ENCODE data around the gene GRIP1. TPM values are rescaled to one million over a fixed set of nuclear protein-coding genes. Genes with fewer than 3 reads are reported as not detected.

Gene GRIP1
- total and polyA plus RNA-seq, 2 of the 4 experiments (the other 2 are of a cell fraction), result under 0.01 to 0.07 TPM

DNA sequence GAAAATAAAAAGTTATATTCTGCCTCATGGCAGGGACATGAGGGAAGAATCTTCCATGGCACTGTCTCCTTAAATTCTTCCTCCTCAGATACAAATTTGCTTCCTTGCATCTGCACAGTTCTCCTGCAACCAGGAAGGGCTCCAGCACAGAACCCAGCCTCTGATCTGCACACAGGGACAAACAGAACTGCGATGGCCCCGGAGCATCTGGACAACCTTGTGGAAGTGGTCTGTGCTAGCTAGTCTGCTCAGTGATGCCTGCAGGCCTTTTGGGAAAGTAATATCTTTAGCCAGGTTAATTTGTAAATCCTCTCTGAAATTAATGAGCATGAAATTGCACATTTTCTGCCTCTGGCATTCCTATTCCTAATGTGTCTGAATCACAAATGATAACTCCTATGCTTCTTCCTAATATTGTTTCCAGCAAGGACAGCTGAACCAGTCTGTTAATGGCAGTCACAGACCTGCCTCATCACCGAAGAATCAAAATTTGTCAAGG, 74.8 kb downstream of the GRIP1 start:
- no CpG with 5 or more reads among the region's 3 CpGs for WGBS, 2 experiments (ENCODE audit: extremely low coverage in 2 of 2, insufficient read length in 1 of 2)
- H3K27ac ChIP-seq (ENCODE audit: insufficient read depth, low read length), result no peak overlapping the region
- no peak overlapping the region for H3K4me3 ChIP-seq (ENCODE audit: insufficient read depth, low read depth, low read length)
- H3K14ac ChIP-seq (replicated peaks; ENCODE audit: low read depth, low read length), result no peak overlapping the region
- H2AK9ac ChIP-seq (replicated peaks; ENCODE audit: low read depth, low read length, poor library complexity), result no peak overlapping the region
- H3K9ac ChIP-seq (ENCODE audit: low read depth, low read length), result no peak overlapping the region
- no peak overlapping the region for H2BK15ac ChIP-seq (ENCODE audit: low read depth, low read length)
- no peaks in the 10 kb centered on the region for H4K20me1 ChIP-seq (ENCODE audit: insufficient read depth, low read length)
- intact Hi-C loops (cut with micrococcal nuclease), result no loop called here
- no TSS peak for BruUV-seq (replicated peaks)
- no peaks in the 10 kb centered on the region for H3K4me1 ChIP-seq (ENCODE audit: control insufficient read depth, insufficient read depth, low read length)
- CTCF ChIA-PET, result no interaction called here
- no peak overlapping the region for H4K8ac ChIP-seq (ENCODE audit: low read depth in 2 of 2, low read length in 2 of 2)
- no peak overlapping the region for H3K56ac ChIP-seq (ENCODE audit: extremely low read depth, insufficient read depth, low read length)
- H3K23ac ChIP-seq (ENCODE audit: low read depth, low read length), result no peak overlapping the region
- no peak overlapping the region for H3K4me2 ChIP-seq (ENCODE audit: low read depth, low read length)
- H3K18ac ChIP-seq (ENCODE audit: low read depth, low read length), result no peak overlapping the region
- no peak overlapping the region for H2AK5ac ChIP-seq (ENCODE audit: low read depth, low read length)
- H2AFZ ChIP-seq (replicated peaks; ENCODE audit: low read length, poor library complexity), result no peak overlapping the region
- in situ Hi-C loops (cut with MboI; ENCODE audit: low sequenced_read_pairs), result no loop called here
- H2BK120ac ChIP-seq (ENCODE audit: low read depth, low read length), result no peak overlapping the region
- no peak for ATAC-seq (ENCODE audit: low read depth)
- no peak overlapping the region for H2BK5ac ChIP-seq (ENCODE audit: low read depth, low read length, poor library complexity, severe bottlenecking)
- no peak for DNase-seq
- dilution Hi-C loops (cut with HindIII; ENCODE audit: low sequenced_read_pairs, unreplicated experiment), result no loop called here
- H2BK20ac ChIP-seq (ENCODE audit: low read depth, low read length), result no peak overlapping the region
- H3K36me3 ChIP-seq (ENCODE audit: control insufficient read depth, insufficient read depth, low read length), result no peaks in the 10 kb centered on the region
- no peak overlapping the region for H4K91ac ChIP-seq (ENCODE audit: insufficient read depth, low read depth, low read length)
- no peak overlapping the region for H3K4ac ChIP-seq (ENCODE audit: low read depth, low read length)
- no peaks in the 10 kb centered on the region for H3K9me3 ChIP-seq (ENCODE audit: control insufficient read depth, insufficient read depth, low read length)
- H4K5ac ChIP-seq (ENCODE audit: low read depth, low read length), result no peak overlapping the region
- no peaks in the 10 kb centered on the region for H3K79me1 ChIP-seq (ENCODE audit: low read depth in 1 of 2, low read length in 2 of 2)
- no peaks in the 10 kb centered on the region for H3K9me1 ChIP-seq (ENCODE audit: insufficient read depth, low read length)
- POLR2A ChIA-PET (ENCODE audit: unreplicated experiment), result no interaction called here
- no peak for TF ChIP-seq FOS (IDR thresholded peaks at IDR 0.05; ENCODE audit: low read depth, low read length)
- no peak for TF ChIP-seq SMC3 (IDR thresholded peaks at IDR 0.05; ENCODE audit: low read depth, low read length)
- TF ChIP-seq, protein P1, sequence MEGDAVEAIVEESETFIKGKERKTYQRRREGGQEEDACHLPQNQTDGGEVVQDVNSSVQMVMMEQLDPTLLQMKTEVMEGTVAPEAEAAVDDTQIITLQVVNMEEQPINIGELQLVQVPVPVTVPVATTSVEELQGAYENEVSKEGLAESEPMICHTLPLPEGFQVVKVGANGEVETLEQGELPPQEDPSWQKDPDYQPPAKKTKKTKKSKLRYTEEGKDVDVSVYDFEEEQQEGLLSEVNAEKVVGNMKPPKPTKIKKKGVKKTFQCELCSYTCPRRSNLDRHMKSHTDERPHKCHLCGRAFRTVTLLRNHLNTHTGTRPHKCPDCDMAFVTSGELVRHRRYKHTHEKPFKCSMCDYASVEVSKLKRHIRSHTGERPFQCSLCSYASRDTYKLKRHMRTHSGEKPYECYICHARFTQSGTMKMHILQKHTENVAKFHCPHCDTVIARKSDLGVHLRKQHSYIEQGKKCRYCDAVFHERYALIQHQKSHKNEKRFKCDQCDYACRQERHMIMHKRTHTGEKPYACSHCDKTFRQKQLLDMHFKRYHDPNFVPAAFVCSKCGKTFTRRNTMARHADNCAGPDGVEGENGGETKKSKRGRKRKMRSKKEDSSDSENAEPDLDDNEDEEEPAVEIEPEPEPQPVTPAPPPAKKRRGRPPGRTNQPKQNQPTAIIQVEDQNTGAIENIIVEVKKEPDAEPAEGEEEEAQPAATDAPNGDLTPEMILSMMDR (conservative IDR thresholded peaks at IDR 0.05; ENCODE audit: low read depth, low read length), result no peak
- no peak for TF ChIP-seq CEBPB (IDR thresholded peaks at IDR 0.05; ENCODE audit: low read depth, low read length)
- TF ChIP-seq BHLHE40 (IDR thresholded peaks at IDR 0.05; ENCODE audit: low read depth, low read length), result no peak
- TF ChIP-seq CHD1 (IDR thresholded peaks at IDR 0.05; ENCODE audit: low read depth, low read length), result no peak
- TF ChIP-seq MAZ (IDR thresholded peaks at IDR 0.05; ENCODE audit: borderline replicate concordance, low read depth, low read length), result no peak
- TF ChIP-seq MAFK (IDR thresholded peaks at IDR 0.05; ENCODE audit: low read depth, low read length), result no peak
- TF ChIP-seq ELK1 (IDR thresholded peaks at IDR 0.05; ENCODE audit: borderline replicate concordance, low read depth, low read length), result no peak
- TF ChIP-seq, protein P2, sequence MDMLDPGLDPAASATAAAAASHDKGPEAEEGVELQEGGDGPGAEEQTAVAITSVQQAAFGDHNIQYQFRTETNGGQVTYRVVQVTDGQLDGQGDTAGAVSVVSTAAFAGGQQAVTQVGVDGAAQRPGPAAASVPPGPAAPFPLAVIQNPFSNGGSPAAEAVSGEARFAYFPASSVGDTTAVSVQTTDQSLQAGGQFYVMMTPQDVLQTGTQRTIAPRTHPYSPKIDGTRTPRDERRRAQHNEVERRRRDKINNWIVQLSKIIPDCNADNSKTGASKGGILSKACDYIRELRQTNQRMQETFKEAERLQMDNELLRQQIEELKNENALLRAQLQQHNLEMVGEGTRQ (IDR thresholded peaks at IDR 0.05; ENCODE audit: low read depth, low read length), result no peak
- no peak for TF ChIP-seq RFX5 (IDR thresholded peaks at IDR 0.05; ENCODE audit: low read depth, low read length)
- no peaks in the 10 kb centered on the region for H3K27me3 ChIP-seq (ENCODE audit: control insufficient read depth, insufficient read depth, low read length)
